ENCODE measurements around the gene LARGE1.

DNA sequence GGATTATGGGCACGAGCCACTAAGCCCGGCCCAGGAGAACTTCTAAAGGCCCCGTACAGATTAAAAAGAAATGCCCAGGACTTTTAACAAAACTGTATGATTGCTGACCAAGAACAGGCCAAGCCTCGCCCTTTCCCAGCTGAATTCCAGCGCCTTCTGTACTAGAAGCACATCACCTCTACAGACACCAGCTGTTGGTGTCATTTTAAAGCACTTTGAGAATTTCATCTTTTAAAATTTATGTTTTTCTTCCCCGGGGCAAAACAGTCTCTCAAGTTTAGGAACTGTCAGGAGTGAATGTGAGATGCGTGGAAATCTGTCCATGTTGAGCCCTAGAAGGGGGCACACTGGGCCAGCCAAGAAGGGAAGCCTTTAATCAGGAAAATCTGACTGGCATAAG, 362.4 kb downstream of the LARGE1 start:
- TF ChIP-seq, protein P1, sequence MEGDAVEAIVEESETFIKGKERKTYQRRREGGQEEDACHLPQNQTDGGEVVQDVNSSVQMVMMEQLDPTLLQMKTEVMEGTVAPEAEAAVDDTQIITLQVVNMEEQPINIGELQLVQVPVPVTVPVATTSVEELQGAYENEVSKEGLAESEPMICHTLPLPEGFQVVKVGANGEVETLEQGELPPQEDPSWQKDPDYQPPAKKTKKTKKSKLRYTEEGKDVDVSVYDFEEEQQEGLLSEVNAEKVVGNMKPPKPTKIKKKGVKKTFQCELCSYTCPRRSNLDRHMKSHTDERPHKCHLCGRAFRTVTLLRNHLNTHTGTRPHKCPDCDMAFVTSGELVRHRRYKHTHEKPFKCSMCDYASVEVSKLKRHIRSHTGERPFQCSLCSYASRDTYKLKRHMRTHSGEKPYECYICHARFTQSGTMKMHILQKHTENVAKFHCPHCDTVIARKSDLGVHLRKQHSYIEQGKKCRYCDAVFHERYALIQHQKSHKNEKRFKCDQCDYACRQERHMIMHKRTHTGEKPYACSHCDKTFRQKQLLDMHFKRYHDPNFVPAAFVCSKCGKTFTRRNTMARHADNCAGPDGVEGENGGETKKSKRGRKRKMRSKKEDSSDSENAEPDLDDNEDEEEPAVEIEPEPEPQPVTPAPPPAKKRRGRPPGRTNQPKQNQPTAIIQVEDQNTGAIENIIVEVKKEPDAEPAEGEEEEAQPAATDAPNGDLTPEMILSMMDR (IDR thresholded peaks at IDR 0.05) = no peak
- TF ChIP-seq POLR2A (IDR thresholded peaks at IDR 0.05) = no peak

Data from uterus (tissue), 2 donors.